SK-N-SH treated with all-trans-retinoic acid at 6 μM for 48 hours (cell line): Measurements from ENCODE around the gene OBSCN.

Experiments used
- ATAC-seq: fragments of 200-7000 bp; cut with Tn5 transposase; 3 replicates; pipeline ENCODE4 v1.9.1; 2020; ENCODE audit warnings: mild to moderate bottlenecking, moderate library complexity
- BACH2 ChIP-seq: fragments of 250-450 bp; sonication (Bioruptor Pico); IDR thresholded peaks from 2 replicates; pipeline ENCODE4 v1.9.0; 2021; ENCODE audit warnings: mild to moderate bottlenecking, borderline replicate concordance
- ESRRG ChIP-seq: fragments of 250-450 bp; sonication (Bioruptor Pico); IDR thresholded peaks from 2 replicates; pipeline ENCODE4 v1.6.1; 2021; ENCODE audit warnings: mild to moderate bottlenecking
- ISL1 ChIP-seq: fragments of 250-450 bp; sonication (Bioruptor Pico); IDR thresholded peaks from 2 replicates; pipeline ENCODE4 v2.1.2; 2022; ENCODE audit warnings: mild to moderate bottlenecking, moderate library complexity
- OSR1 ChIP-seq: fragments of 250-450 bp; sonication (Bioruptor Pico); IDR thresholded peaks from 2 replicates; pipeline ENCODE4 v1.8.0; 2022; ENCODE audit warnings: moderate library complexity, mild to moderate bottlenecking, inconsistent platforms
- PPARA ChIP-seq: fragments of 250-450 bp; sonication (Bioruptor Pico); IDR thresholded peaks from 2 replicates; pipeline ENCODE4 v1.5.0; 2020; ENCODE audit warnings: mild to moderate bottlenecking, borderline replicate concordance
- SNAI2 ChIP-seq: fragments of 250-450 bp; sonication (Bioruptor Pico); IDR thresholded peaks from 2 replicates; pipeline ENCODE4 v1.5.0; 2020; ENCODE audit warnings: mild to moderate bottlenecking, moderate library complexity
- TCF4 ChIP-seq: fragments of 250-450 bp; sonication (Bioruptor Pico); IDR thresholded peaks from 2 replicates; pipeline ENCODE4 v1.8.0; 2021; ENCODE audit warnings: mild to moderate bottlenecking, moderate library complexity, borderline replicate concordance
- TOX ChIP-seq: fragments of 250-450 bp; sonication (Bioruptor Pico); IDR thresholded peaks from 2 replicates; pipeline ENCODE4 v1.8.0; 2021; ENCODE audit warnings: mild to moderate bottlenecking, moderate library complexity, borderline replicate concordance
- ZC3H10 ChIP-seq: fragments of 250-450 bp; sonication (Bioruptor Pico); IDR thresholded peaks from 2 replicates; pipeline ENCODE4 v1.5.1; 2021; ENCODE audit warnings: mild to moderate bottlenecking, moderate library complexity
- ZFP3 ChIP-seq: fragments of 250-450 bp; sonication (Bioruptor Pico); IDR thresholded peaks from 2 replicates; pipeline ENCODE4 v1.5.0; 2020; ENCODE audit warnings: mild to moderate bottlenecking, moderate library complexity
- ZFP30 ChIP-seq: fragments of 450-650 bp; formaldehyde crosslinking; IDR thresholded peaks from 2 replicates; pipeline ENCODE4 v1.5.0; 2022; ENCODE audit warnings: mild to moderate bottlenecking, moderate library complexity
- ZNF565 ChIP-seq: fragments of 450-650 bp; formaldehyde crosslinking; conservative IDR thresholded peaks from 2 replicates; pipeline ENCODE4 v1.5.0; 2020; ENCODE audit warnings: low read depth, mild to moderate bottlenecking, moderate library complexity
- ZNF70 ChIP-seq: fragments of 450-650 bp; formaldehyde crosslinking; IDR thresholded peaks from 2 replicates; pipeline ENCODE4 v1.5.0; 2020; ENCODE audit warnings: mild to moderate bottlenecking, moderate library complexity
- ZNF8 ChIP-seq: fragments of 450-650 bp; formaldehyde crosslinking; IDR thresholded peaks from 2 replicates; pipeline ENCODE4 v1.5.0; 2020; ENCODE audit warnings: mild to moderate bottlenecking, moderate library complexity
- TF ChIP-seq, protein P1 (sequence below): fragments of 250-450 bp; sonication (Bioruptor Pico); IDR thresholded peaks from 2 replicates; pipeline ENCODE4 v1.8.0; 2020; ENCODE audit warnings: mild to moderate bottlenecking, moderate library complexity, borderline replicate concordance
- TF ChIP-seq, protein P2 (sequence below): fragments of 250-450 bp; sonication (Bioruptor Pico); IDR thresholded peaks from 2 replicates; pipeline ENCODE4 v1.5.1; 2020; ENCODE audit warnings: low read depth, mild to moderate bottlenecking, moderate library complexity
- TF ChIP-seq, protein P3 (sequence below): fragments of 250-450 bp; sonication (Bioruptor Pico); IDR thresholded peaks from 2 replicates; pipeline ENCODE4 v1.5.0; 2020; ENCODE audit warnings: mild to moderate bottlenecking, moderate library complexity
- TF ChIP-seq, protein P4 (sequence below): fragments of 250-450 bp; sonication (Bioruptor Pico); IDR thresholded peaks from 2 replicates; pipeline ENCODE4 v1.8.0; 2021; ENCODE audit warnings: low read depth, mild to moderate bottlenecking, moderate library complexity, borderline replicate concordance
- TF ChIP-seq, protein P5 (sequence below): fragments of 250-450 bp; sonication (Bioruptor Pico); IDR thresholded peaks from 2 replicates; pipeline ENCODE4 v1.5.1; 2021; ENCODE audit warnings: mild to moderate bottlenecking, moderate library complexity

Gene OBSCN

DNA sequence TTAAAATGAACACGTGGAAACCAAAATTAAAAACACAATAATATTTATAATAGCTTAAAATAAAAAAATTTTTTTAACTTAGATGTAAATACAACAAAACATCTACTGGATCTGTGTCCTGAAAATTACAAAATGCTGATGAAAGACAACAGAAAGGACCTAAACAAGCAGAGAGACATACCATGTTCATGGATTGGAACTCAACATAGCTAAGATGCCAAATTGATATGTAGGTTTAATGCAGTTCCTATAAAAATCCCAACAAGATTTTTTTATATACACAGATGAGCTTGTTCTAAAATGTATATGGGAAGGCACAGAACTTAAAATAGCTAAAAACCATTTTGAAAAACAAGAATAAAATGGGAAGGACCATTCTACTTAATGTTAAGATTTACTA, 117.4 kb downstream of the OBSCN start:
- ATAC-seq, result no peak

DNA sequence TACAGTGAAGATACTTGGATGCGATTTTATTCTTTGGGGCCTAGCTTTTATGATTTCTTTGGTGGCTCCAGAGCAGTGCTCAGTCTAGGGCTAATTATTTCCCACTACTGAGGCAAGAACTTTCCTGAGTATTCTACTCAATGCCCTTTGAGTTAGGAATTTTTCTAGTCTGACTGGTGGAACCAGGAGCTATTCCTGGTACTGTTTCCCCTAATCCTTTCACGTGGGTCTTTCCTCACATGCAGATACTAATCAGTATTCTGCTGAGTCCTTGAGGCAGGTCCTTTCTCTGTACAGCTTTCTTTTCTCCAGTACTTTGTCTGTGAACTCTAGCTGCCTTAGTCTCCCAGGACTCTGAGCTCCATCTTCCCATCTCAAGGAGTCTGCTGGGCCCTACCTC, 122.0 kb downstream of the OBSCN start:
- TF ChIP-seq OSR1 (CRISPR knock-in tag), result no peak
- no peak for TF ChIP-seq PPARA (CRISPR knock-in tag)
- no peak for TF ChIP-seq ISL1
- no peak for TF ChIP-seq ESRRG
- TF ChIP-seq, protein P1, sequence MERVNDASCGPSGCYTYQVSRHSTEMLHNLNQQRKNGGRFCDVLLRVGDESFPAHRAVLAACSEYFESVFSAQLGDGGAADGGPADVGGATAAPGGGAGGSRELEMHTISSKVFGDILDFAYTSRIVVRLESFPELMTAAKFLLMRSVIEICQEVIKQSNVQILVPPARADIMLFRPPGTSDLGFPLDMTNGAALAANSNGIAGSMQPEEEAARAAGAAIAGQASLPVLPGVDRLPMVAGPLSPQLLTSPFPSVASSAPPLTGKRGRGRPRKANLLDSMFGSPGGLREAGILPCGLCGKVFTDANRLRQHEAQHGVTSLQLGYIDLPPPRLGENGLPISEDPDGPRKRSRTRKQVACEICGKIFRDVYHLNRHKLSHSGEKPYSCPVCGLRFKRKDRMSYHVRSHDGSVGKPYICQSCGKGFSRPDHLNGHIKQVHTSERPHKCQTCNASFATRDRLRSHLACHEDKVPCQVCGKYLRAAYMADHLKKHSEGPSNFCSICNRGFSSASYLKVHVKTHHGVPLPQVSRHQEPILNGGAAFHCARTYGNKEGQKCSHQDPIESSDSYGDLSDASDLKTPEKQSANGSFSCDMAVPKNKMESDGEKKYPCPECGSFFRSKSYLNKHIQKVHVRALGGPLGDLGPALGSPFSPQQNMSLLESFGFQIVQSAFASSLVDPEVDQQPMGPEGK (CRISPR knock-in tag), result no peak
- TF ChIP-seq BACH2 (CRISPR knock-in tag), result no peak
- no peak for TF ChIP-seq ZNF8 (CRISPR knock-in tag)
- TF ChIP-seq SNAI2, result no peak
- TF ChIP-seq ZFP3 (CRISPR knock-in tag), result no peak
- no peak for TF ChIP-seq TCF4 (CRISPR knock-in tag)
- no peak for ATAC-seq

More for the DNA sequence above, 117.4 kb downstream of the OBSCN start:
- TF ChIP-seq ZC3H10 (CRISPR knock-in tag) (no peak), ZNF8 (CRISPR knock-in tag) (no peak), ESRRG (no peak), ISL1 (no peak), TCF4 (CRISPR knock-in tag) (no peak), ZFP30 (no peak), ZNF70 (CRISPR knock-in tag) (no peak), TOX (CRISPR knock-in tag) (no peak), PPARA (CRISPR knock-in tag) (no peak)
- TF ChIP-seq, protein P1 (CRISPR knock-in tag), result no peak
- TF ChIP-seq, protein P2, sequence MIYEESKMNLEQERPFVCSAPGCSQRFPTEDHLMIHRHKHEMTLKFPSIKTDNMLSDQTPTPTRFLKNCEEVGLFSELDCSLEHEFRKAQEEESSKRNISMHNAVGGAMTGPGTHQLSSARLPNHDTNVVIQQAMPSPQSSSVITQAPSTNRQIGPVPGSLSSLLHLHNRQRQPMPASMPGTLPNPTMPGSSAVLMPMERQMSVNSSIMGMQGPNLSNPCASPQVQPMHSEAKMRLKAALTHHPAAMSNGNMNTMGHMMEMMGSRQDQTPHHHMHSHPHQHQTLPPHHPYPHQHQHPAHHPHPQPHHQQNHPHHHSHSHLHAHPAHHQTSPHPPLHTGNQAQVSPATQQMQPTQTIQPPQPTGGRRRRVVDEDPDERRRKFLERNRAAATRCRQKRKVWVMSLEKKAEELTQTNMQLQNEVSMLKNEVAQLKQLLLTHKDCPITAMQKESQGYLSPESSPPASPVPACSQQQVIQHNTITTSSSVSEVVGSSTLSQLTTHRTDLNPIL, result no peak
- TF ChIP-seq, protein P3, sequence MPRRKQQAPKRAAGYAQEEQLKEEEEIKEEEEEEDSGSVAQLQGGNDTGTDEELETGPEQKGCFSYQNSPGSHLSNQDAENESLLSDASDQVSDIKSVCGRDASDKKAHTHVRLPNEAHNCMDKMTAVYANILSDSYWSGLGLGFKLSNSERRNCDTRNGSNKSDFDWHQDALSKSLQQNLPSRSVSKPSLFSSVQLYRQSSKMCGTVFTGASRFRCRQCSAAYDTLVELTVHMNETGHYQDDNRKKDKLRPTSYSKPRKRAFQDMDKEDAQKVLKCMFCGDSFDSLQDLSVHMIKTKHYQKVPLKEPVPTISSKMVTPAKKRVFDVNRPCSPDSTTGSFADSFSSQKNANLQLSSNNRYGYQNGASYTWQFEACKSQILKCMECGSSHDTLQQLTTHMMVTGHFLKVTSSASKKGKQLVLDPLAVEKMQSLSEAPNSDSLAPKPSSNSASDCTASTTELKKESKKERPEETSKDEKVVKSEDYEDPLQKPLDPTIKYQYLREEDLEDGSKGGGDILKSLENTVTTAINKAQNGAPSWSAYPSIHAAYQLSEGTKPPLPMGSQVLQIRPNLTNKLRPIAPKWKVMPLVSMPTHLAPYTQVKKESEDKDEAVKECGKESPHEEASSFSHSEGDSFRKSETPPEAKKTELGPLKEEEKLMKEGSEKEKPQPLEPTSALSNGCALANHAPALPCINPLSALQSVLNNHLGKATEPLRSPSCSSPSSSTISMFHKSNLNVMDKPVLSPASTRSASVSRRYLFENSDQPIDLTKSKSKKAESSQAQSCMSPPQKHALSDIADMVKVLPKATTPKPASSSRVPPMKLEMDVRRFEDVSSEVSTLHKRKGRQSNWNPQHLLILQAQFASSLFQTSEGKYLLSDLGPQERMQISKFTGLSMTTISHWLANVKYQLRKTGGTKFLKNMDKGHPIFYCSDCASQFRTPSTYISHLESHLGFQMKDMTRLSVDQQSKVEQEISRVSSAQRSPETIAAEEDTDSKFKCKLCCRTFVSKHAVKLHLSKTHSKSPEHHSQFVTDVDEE, result no peak
- TF ChIP-seq, protein P4, sequence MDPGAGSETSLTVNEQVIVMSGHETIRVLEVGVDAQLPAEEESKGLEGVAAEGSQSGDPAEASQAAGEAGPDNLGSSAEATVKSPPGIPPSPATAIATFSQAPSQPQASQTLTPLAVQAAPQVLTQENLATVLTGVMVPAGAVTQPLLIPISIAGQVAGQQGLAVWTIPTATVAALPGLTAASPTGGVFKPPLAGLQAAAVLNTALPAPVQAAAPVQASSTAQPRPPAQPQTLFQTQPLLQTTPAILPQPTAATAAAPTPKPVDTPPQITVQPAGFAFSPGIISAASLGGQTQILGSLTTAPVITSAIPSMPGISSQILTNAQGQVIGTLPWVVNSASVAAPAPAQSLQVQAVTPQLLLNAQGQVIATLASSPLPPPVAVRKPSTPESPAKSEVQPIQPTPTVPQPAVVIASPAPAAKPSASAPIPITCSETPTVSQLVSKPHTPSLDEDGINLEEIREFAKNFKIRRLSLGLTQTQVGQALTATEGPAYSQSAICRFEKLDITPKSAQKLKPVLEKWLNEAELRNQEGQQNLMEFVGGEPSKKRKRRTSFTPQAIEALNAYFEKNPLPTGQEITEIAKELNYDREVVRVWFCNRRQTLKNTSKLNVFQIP (CRISPR knock-in tag), result no peak

DNA sequence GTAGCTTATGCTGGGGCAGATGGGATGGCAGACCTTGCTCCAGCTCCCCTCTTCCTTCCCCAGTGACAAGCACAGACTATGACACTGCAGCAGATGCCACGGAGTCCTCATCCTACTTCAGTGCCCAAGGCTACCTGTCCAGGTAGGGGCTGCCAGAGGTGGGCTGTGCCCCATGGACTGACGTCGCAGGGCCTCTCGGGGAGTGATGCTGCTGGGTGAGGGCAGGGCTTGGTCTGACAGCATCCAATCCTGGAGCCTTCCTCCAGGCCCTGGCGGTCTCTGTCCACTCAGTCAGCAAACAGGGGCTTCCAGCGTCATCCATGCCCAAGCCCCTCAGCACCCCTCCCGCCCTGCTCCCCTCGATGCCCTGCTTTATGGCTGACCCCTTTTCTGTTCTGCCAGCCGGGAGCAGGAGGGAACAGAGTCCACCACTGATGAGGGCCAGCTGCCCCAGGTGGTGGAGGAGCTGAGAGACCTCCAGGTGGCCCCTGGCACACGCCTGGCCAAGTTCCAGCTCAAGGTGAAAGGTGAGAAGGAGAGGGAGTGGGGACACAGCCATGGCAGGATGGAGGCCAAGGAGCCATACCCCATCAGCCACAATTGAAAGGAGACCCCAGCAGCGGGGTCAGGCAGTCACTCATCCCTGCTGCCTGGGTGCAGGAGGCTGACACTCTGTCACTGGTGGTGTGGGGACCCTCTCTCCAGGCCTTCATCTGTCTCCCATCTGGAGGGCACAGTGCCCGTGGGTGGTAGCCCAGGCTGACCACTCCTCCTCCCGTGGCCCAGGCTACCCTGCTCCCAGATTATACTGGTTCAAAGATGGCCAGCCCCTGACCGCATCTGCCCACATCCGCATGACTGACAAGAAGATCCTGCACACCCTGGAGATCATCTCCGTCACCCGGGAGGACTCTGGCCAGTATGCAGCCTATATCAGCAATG, 125.2 kb downstream of the OBSCN start:
- ATAC-seq, result no peak
- TF ChIP-seq, protein P5, sequence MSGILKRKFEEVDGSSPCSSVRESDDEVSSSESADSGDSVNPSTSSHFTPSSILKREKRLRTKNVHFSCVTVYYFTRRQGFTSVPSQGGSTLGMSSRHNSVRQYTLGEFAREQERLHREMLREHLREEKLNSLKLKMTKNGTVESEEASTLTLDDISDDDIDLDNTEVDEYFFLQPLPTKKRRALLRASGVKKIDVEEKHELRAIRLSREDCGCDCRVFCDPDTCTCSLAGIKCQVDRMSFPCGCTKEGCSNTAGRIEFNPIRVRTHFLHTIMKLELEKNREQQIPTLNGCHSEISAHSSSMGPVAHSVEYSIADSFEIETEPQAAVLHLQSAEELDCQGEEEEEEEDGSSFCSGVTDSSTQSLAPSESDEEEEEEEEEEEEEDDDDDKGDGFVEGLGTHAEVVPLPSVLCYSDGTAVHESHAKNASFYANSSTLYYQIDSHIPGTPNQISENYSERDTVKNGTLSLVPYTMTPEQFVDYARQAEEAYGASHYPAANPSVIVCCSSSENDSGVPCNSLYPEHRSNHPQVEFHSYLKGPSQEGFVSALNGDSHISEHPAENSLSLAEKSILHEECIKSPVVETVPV, result no peak
- TF ChIP-seq, protein P1 (CRISPR knock-in tag), result no peak
- TF ChIP-seq OSR1 (CRISPR knock-in tag) (no peak), ZNF565 (no peak), ISL1 (no peak)
- TF ChIP-seq, protein P3, result no peak
